Fibroblast of skin of left biceps (primary cell): ENCODE data around the gene EFHC2.

Experiments
- DNase-seq, 2 experiments: peaks; one replicate each; pipeline ENCODE4 v3.0.0-alpha.2; 2013; ENCODE audit warnings: low read depth in 2 of 2

Gene EFHC2

GRCh38 chrX:44152852-44153251 lies 190.6 kb downstream of the EFHC2 start:
- DNase-seq: no peak

- no peak for DNase-seq
Measured at GRCh38 chrX:44147130-44147529, 196.3 kb downstream of the EFHC2 start.

- no peak for DNase-seq
Measured at GRCh38 chrX:44144177-44144945, 199.1 kb downstream of the EFHC2 start.

- DNase-seq: no peak
Measured at GRCh38 chrX:44143061-44143602, 200.3 kb downstream of the EFHC2 start.

GRCh38 chrX:44130189-44130588 lies 213.3 kb downstream of the EFHC2 start:
- no peak for DNase-seq

GRCh38 chrX:44113337-44113736 lies 230.1 kb downstream of the EFHC2 start:
- no peak for DNase-seq

- DNase-seq: no peak
Measured at GRCh38 chrX:44106864-44107263, 236.6 kb downstream of the EFHC2 start.

GRCh38 chrX:44105228-44105913 lies 238.1 kb downstream of the EFHC2 start:
- no peak for DNase-seq

- DNase-seq: no peak
Measured at GRCh38 chrX:44104699-44105098, 238.8 kb downstream of the EFHC2 start.

GRCh38 chrX:44101281-44101680 lies 242.2 kb downstream of the EFHC2 start:
- DNase-seq: no peak

- DNase-seq: no peak
Measured at GRCh38 chrX:44099366-44099765, 244.1 kb downstream of the EFHC2 start.
